Activated naive CD4-positive, alpha-beta T cell treated with anti-CD3 and anti-CD28 coated beads, Interleukin-2, amount 10 ng/mL, durations not matched to agents 7 days and 5 days (primary cell): Measurements from ENCODE around the gene CCDC27.
"Not testable (repeated sequence)": the region's sequence is repeated elsewhere in the genome, so short reads cannot be mapped to it uniquely, and the experiment has no call there.

Source experiments
- CTCF ChIA-PET: fragments of 350-600 bp; sonication (Branson Sonifier 250); formaldehyde crosslinking; loops from one replicate; lab custom pipeline; 2021; ENCODE audit warnings: antibody characterized with exemption; lab: Charles Lee
- DNase-seq: peaks from one replicate; pipeline ENCODE4 v3.0.0-alpha.2; 2020
- H3K27ac Mint-ChIP-seq: one replicate; pipeline ENCODE4 v1.8.0; 2021; ENCODE audit warnings: mild to moderate bottlenecking, moderate library complexity, mixed read lengths
- H3K27me3 Mint-ChIP-seq: one replicate; pipeline ENCODE4 v1.8.0; 2021; ENCODE audit warnings: mild to moderate bottlenecking, mixed read lengths
- H3K36me3 Mint-ChIP-seq: one replicate; pipeline ENCODE4 v1.8.0; 2021; ENCODE audit warnings: mixed read lengths
- H3K4me1 Mint-ChIP-seq: one replicate; pipeline ENCODE4 v1.8.0; 2021; ENCODE audit warnings: mixed read lengths
- H3K4me3 Mint-ChIP-seq: one replicate; pipeline ENCODE4 v1.8.0; 2021; ENCODE audit warnings: mild to moderate bottlenecking, moderate library complexity, mixed read lengths
- H3K9me3 Mint-ChIP-seq: one replicate; pipeline ENCODE4 v1.8.0; 2021; ENCODE audit warnings: mixed read lengths

CCDC27 gene

DNA sequence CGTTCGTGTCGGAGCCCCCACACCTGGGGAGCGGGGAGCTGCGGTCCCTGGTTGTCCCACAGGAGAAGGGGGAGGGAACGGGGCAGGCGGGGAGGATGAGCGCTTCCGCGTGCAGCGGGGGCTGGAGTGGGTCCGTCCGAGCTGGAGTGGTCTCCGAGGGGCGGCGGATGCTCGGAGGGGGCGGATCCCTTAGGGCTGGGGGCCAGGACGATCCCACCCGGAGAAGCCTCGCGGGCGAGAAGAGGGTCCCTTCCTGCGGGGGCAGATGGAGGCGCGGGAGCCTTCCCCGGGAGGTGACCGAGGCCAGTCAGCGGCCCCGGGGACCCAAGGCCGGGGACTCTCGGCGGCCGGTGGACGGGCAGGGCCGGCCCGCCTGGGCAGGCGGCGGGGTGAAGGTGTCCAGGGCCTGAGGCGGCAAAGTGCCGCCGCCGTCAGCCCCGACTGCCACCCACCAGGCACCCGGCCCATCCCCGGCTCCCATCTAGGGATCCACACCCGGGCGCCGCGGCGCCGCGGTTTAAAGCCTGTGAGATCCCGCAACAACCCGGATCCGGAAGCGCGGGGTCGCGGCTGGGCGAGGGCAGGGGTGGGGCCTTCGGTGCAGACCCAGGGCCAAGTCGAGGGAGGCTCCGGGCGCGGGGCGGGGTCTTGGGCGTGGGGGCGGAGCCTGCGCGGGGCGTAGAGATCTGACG, 5.3 kb upstream of the CCDC27 start:
- H3K27ac Mint-ChIP-seq: no peak overlapping the region
- no peaks in the 10 kb centered on the region for H3K9me3 Mint-ChIP-seq
- CTCF ChIA-PET: no interaction called here
- peak; percentile 94 for DNase-seq
- no peaks in the 10 kb centered on the region for H3K36me3 Mint-ChIP-seq
- peaks cover 9% of the 10 kb centered on the region for H3K27me3 Mint-ChIP-seq
- peaks cover 30% of the 10 kb centered on the region for H3K4me1 Mint-ChIP-seq
- H3K4me3 Mint-ChIP-seq: peak overlapping the region; percentile 69

DNA sequence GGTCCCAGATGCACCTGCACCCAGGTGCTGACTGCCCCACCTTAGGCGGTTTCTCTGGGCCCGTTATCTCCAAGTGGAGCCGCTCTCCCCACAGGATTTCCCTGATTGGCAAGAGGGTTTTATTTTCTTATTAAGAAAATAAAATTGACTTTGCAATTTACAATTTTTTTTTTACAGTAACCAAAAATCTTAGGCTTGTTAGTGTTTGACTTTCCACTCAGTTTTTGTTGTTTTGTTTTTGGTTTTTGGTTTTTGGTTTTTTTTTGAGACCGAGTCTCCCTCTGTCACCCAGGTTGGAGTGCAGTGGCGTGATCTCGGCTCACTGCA, 4.8 kb upstream of the CCDC27 start:
- H3K27ac Mint-ChIP-seq: no peak overlapping the region
- peaks cover 30% of the 10 kb centered on the region for H3K4me1 Mint-ChIP-seq
- H3K4me3 Mint-ChIP-seq: peak overlapping the region; percentile 69
- peaks cover 13% of the 10 kb centered on the region for H3K27me3 Mint-ChIP-seq
- no peaks in the 10 kb centered on the region for H3K36me3 Mint-ChIP-seq
- DNase-seq: no peak
- CTCF ChIA-PET: no interaction called here
- no peaks in the 10 kb centered on the region for H3K9me3 Mint-ChIP-seq

DNA sequence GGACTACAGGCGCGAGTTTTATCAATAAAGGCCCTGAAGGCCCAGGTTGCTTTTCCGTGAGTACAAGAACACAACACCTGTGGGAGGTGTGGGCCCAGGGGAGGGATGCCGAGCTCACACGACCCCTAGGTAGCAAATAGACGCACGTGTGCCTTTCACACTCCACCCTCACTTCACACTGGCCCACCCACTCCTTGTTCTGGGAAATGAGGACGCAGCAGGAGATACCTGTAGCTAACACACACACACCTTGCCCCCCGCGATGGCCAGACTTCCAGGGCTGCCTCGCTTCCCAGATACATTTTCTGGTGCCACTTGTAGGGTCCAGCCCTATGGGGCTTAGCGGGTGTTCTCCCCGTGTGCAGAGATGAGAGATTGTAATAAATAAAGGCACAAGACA, 4.3 kb upstream of the CCDC27 start:
- H3K36me3 Mint-ChIP-seq: no peaks in the 10 kb centered on the region
- H3K4me3 Mint-ChIP-seq: peak overlapping the region; percentile 69
- H3K27me3 Mint-ChIP-seq: peaks cover 14% of the 10 kb centered on the region
- DNase-seq: no peak
- no peaks in the 10 kb centered on the region for H3K9me3 Mint-ChIP-seq
- H3K27ac Mint-ChIP-seq: no peak overlapping the region
- peaks cover 30% of the 10 kb centered on the region for H3K4me1 Mint-ChIP-seq
- CTCF ChIA-PET: no interaction called here

DNA sequence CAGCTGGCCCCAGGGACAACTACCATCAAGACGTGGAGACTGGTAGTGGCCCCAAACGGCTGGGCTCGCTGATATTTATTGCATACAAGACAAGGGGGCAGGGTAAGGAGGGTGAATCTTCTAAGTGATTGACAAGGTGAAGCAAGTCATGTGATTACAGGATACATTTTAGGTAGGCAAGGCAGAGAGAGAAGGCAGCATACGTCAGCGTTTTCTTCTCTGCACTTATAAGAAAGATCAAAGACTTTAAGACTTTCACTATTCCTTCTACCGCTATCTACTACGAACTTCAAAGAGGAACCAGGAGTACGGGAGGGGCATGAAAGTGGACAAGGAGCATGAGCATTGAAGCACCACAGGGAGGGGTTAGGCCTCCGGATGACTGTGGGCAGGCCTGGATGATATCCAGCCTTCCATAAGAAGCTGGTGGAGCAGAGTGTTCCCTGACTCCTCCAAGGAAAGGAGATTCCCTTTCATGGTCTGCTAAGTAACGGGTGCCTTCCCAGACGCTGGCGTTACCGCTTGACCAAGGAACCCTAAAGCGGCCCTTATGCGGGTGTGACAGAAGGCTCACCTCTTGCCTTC, 3.8 kb upstream of the CCDC27 start:
- peaks cover 30% of the 10 kb centered on the region for H3K4me1 Mint-ChIP-seq
- DNase-seq, H3K9me3 Mint-ChIP-seq, CTCF ChIA-PET, H3K27ac Mint-ChIP-seq, H3K36me3 Mint-ChIP-seq: not testable (repeated sequence)
- peak overlapping the region; percentile 69 for H3K4me3 Mint-ChIP-seq
- H3K27me3 Mint-ChIP-seq: peaks cover 14% of the 10 kb centered on the region

DNA sequence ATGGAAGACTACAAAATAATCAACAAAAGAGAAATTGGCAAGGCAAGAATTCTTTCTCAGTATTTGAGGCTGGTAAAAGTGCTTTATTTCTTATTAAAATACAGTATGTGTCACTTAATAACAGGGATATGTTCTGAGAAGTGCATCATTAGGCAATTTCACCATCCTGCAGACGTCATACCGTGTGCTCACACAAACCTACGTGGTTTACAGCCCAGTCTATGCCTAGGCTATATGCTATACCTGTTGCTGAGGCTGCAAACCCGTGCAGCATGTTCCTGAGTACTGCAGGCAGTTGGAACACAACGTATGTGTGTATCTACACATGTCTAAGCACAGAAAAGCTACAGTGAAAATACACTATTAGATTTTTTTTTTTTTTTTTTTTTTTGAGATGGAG, 2.7 kb upstream of the CCDC27 start:
- CTCF ChIA-PET: no interaction called here
- peaks cover 30% of the 10 kb centered on the region for H3K4me1 Mint-ChIP-seq
- no peaks in the 10 kb centered on the region for H3K36me3 Mint-ChIP-seq
- peaks cover 14% of the 10 kb centered on the region for H3K27me3 Mint-ChIP-seq
- no peaks in the 10 kb centered on the region for H3K9me3 Mint-ChIP-seq
- H3K4me3 Mint-ChIP-seq: no peak overlapping the region
- no peak overlapping the region for H3K27ac Mint-ChIP-seq
- DNase-seq: no peak

DNA sequence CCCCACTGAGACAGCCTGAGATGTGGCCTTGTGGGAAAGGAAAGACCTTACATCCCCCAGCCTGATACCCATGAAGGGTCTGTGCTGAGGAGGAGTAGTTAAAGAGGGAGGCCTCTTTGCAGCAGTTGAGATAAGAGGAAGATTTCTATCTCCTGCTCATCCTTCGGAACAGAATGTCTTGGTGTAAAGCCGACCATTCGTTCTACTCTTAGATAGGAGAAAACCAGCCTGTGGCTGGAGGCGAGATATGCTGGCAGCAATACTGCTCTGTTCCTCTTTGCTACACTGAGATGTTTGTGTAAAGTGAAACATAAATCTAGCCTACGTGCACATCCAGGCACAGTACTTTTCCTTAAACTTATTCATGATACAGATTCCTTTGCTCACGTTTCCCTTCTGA, 1.5 kb upstream of the CCDC27 start:
- Mint-ChIP-seq H3K36me3 (no peaks in the 10 kb centered on the region), H3K4me1 (peaks cover 21% of the 10 kb centered on the region), H3K4me3 (no peak overlapping the region), H3K27me3 (peaks cover 14% of the 10 kb centered on the region), H3K9me3 (no peaks in the 10 kb centered on the region), H3K27ac (no peak overlapping the region)
- no peak for DNase-seq
- CTCF ChIA-PET: no interaction called here

DNA sequence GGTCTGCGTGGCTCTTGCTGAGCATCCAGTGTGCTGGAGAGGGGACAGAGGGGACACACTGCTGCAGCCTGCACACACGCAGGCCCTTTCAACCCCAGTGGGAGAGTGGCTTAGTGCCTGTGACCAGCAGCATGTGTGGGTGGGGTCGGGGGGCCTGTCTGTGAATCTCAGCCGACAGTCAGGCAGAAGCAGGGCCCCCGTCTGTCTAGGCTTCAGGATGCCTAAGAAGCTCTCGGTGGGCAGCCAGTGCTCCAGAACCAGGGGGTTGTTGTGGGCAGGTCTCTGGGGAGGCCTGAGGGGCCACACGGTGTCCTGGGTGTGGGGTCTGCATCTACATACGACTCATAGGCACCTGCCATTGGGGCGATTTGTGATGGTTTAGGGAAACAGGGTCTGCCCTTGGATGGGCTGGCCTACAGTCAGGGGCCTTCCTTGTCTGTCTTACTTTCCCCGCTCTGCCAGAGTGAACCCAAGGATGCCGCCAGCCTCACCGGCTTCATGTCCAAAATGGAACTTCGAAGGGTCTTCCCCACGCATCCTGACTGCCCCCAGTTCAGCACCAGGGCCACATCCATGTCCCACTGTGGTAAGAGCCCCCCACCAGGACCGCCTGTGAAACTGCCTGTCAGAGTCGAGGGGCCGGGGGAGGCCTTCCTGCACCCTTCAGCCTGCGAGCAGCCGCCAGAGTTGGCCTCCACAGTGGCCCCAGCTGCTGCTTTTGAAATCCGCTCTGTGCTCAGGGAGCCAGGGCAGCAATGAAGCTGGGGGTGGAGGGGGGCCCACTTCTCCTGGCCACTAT, 1.6 kb downstream of the CCDC27 start:
- H3K4me1 Mint-ChIP-seq: peaks cover 2% of the 10 kb centered on the region
- H3K9me3 Mint-ChIP-seq: no peaks in the 10 kb centered on the region
- H3K4me3 Mint-ChIP-seq: no peak overlapping the region
- H3K27me3 Mint-ChIP-seq: peaks cover 20% of the 10 kb centered on the region
- H3K36me3 Mint-ChIP-seq: no peaks in the 10 kb centered on the region
- no peak for DNase-seq
- no peak overlapping the region for H3K27ac Mint-ChIP-seq
- CTCF ChIA-PET: no interaction called here

DNA sequence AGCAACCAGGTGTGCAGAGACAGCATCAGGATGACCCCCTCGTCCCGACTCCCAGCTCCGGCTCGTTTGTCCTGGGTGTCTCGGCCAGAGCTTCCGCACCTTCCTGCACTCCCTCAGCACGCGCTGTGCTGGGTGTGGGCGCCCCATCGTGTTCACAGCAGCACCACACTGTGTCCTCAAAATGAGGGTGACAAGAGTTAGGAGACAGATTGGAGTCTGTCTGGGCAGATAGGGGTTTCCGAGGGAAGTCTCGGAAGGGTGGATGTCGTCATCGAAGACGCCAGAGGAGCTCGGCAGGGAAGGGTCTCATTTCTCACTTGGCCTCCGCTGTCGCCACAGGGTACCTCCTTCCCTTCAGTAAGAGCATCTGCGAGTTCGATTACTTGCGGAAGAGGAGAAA, 4.1 kb downstream of the CCDC27 start:
- CTCF ChIA-PET: no interaction called here
- Mint-ChIP-seq H3K27ac (no peak overlapping the region), H3K4me3 (no peak overlapping the region)

DNA sequence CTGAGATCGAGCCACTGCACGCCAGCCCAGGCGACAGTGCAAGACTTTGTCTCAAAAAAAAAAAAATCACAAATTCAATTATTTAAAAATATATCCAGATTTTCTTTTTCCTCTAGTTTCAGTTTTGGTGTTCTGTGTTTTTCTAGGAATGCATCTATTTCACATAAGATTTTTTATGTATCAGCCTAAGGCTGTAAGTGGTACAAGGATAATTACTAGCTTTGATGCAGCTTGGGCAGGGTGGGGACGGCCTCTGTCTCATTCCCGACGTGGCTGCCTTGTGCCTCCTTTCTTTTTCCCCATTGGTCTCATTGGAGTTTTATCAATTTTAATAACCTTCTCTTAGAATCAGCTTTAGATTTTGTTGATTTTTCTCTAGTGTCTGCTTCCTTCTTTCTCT, 6.9 kb downstream of the CCDC27 start:
- Mint-ChIP-seq H3K4me1 (no peaks in the 10 kb centered on the region), H3K9me3 (no peaks in the 10 kb centered on the region), H3K4me3 (no peak overlapping the region), H3K27ac (no peak overlapping the region), H3K27me3 (peaks cover 22% of the 10 kb centered on the region), H3K36me3 (no peaks in the 10 kb centered on the region)
- no peak for DNase-seq
- CTCF ChIA-PET: interaction anchor here (0.6 to 0.9 kb wide), 2 partner anchors 8 to 35 kb away, joined by 3 read pairs; no protein-coding TSS in a partner anchor

More for the DNA sequence above, 4.1 kb downstream of the CCDC27 start:
- H3K27me3 Mint-ChIP-seq: peaks cover 29% of the 10 kb centered on the region
- no peaks in the 10 kb centered on the region for H3K4me1 Mint-ChIP-seq
- DNase-seq: no peak
- H3K9me3 Mint-ChIP-seq: no peaks in the 10 kb centered on the region
- H3K36me3 Mint-ChIP-seq: no peaks in the 10 kb centered on the region

DNA sequence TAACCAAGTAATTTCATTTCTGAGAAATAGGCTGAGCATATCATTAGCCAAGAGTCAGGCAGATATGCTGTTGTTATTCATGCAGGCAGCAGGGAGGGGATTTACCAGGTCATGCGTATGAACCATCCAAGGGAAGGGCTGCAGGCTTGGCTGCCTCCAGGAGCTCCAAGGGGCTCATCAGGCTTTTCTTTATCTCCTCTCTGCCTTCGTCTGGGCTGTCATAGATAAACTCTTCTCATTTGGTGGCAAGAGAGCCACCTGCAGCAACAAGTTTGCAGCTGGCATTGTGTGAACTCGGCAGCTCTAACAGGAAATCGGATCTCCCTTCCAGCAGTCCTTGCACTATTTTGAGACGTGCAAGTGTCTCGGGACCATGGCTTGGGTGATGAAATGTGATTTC, 7.5 kb downstream of the CCDC27 start:
- no peaks in the 10 kb centered on the region for H3K4me1 Mint-ChIP-seq
- no peaks in the 10 kb centered on the region for H3K9me3 Mint-ChIP-seq
- CTCF ChIA-PET: no interaction called here
- DNase-seq: no peak
- H3K36me3 Mint-ChIP-seq: no peaks in the 10 kb centered on the region
- no peak overlapping the region for H3K27ac Mint-ChIP-seq
- peaks cover 22% of the 10 kb centered on the region for H3K27me3 Mint-ChIP-seq
- no peak overlapping the region for H3K4me3 Mint-ChIP-seq

DNA sequence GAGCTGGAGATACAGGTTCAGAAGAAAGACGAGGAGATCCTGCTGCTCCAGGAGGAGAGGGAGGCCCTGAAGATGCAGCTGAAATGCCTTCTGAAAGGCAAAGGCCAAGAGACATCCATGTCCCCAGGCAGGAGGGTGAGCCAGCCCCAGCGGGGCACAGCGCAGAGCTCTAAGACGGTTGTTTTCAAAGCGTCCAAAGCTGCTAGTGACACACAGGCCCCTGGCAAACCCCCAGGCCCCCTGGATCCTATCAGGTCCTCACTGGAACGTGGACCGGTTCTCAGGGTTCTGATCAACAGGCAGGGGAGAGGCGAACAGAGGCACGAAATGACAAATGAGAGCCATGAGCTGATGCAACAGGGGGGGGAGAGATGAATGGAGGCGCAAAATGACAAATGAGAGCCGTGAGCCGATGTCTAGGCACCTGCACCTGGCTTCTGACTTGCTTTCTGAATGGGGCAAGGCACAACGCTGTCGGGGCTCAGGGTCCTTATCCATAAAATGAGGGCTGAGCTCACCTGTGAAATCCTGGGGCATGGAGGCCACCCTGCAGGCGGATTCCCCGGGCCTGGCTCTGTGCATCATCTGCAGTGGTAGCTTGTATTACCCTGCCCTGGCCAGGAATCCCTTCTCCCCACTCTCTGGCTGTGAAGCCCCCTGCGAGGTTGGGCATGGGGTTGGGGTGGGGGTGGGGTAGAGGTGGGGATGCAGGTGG, 9.2 kb downstream of the CCDC27 start:
- CTCF ChIA-PET: no interaction called here

DNA sequence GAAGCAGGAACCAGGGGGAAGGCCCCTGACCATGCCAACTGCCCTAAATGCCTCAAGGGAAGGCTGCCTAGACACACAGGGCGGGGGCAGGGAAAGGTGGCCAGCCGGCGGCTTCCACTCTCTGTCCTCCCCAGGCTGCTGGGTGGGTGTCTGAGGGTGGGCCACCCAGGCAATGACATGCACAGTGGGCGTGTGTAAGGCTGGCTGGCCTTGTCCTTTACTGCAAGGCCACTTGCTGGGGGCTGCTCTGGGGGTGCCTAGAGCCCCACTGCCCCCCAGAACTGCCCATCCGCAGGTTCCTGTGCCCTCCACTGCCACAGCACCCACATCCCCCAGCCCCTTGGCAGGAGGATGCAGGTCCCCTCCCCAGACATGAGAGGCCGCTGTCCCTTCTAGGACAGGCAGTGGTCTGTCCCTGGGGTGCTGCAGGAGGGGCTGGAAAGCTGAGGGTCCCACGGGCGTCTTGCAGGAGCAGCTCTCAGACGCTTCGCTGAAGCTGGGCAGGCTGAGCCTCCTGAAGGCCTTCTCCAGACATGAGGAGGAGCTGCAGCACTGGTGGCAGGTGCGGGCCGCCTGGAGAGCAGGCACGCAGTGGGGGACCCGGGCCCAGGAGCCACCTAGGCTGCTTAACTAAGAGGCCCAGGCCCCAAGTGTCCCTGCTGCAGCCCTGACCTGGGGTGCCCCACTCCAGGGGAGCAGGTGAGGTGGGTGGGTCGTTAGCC, 10.1 kb downstream of the CCDC27 start:
- Mint-ChIP-seq H3K27me3 (peaks cover 28% of the 10 kb centered on the region), H3K27ac (no peak overlapping the region), H3K4me3 (no peak overlapping the region), H3K36me3 (no peaks in the 10 kb centered on the region), H3K4me1 (no peaks in the 10 kb centered on the region), H3K9me3 (no peaks in the 10 kb centered on the region)
- no peak for DNase-seq
- CTCF ChIA-PET: no interaction called here

More for the DNA sequence above, 9.2 kb downstream of the CCDC27 start:
- Mint-ChIP-seq H3K4me3 (no peak overlapping the region), H3K4me1 (no peaks in the 10 kb centered on the region), H3K27ac (no peak overlapping the region), H3K9me3 (no peaks in the 10 kb centered on the region), H3K36me3 (no peaks in the 10 kb centered on the region), H3K27me3 (peaks cover 24% of the 10 kb centered on the region)
- DNase-seq: no peak

DNA sequence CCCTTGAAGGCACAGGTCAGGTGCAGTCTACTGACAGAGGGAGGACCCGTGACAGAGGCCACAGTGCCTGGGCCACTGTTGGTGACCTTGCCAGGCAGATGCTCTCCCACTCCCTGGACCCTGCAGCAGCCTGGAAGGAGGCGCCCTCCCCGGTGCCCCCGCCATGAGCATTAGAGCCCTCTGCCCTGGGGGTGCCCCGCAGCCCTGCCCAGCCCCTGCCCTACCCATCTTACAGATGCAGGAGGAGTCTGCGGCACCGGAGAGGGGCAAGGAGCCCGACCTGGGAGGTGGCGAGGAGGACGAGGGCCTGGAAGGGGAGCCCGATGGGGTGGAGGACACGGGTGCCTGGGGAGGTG, 10.6 kb downstream of the CCDC27 start:
- Mint-ChIP-seq H3K4me1 (no peaks in the 10 kb centered on the region), H3K36me3 (no peaks in the 10 kb centered on the region), H3K4me3 (no peak overlapping the region), H3K9me3 (no peaks in the 10 kb centered on the region), H3K27ac (no peak overlapping the region), H3K27me3 (peaks cover 34% of the 10 kb centered on the region)
- DNase-seq: no peak
- CTCF ChIA-PET: no interaction called here
